Measurements from ENCODE around the gene ESPN. TPM values are rescaled to one million over a fixed set of nuclear protein-coding genes. Genes with fewer than 3 reads are reported as not detected.

The ESPN gene
- polyA plus RNA-seq, 1 donor (not counting 4 experiments of a cell fraction or from before 2014, with no cell fraction given), result 0.47 TPM

- Histone ChIP-seq H3K79me2 (ENCODE audit: control insufficient read depth, insufficient read depth, low read length) (peaks cover 16% of the 10 kb centered on the region), H3K9ac (ENCODE audit: control insufficient read depth, extremely low read depth, insufficient read depth, low read length) (peak overlapping the region; percentile 80), H3K9me3 (ENCODE audit: control insufficient read depth, low read depth, low read length) (no peaks in the 10 kb centered on the region), H3K36me3 (ENCODE audit: control insufficient read depth in 2 of 2, extremely low read depth in 1 of 2, insufficient read depth in 2 of 2, low read length in 2 of 2) (no peaks in the 10 kb centered on the region), H3K4me1 (ENCODE audit: control insufficient read depth, extremely low read depth, insufficient read depth, low read length) (peaks cover 47% of the 10 kb centered on the region), H3K27me3 (ENCODE audit: control insufficient read depth, extremely low read depth, insufficient read depth, low read length) (no peaks in the 10 kb centered on the region), H2AFZ (ENCODE audit: control insufficient read depth, low read length) (peak overlapping the region; percentile 59), H3K4me2 (ENCODE audit: control insufficient read depth, extremely low read depth, insufficient read depth, low read depth, low read length) (peak overlapping the region; percentile 81), H4K20me1 (ENCODE audit: control insufficient read depth, extremely low read depth, insufficient read depth, low read length) (no peaks in the 10 kb centered on the region), H3K4me3 (ENCODE audit: control insufficient read depth in 2 of 3, extremely low read depth in 1 of 3, insufficient read depth in 2 of 3, low read depth in 1 of 3, low read length in 3 of 3) (peak overlapping the region in 1 of 3 experiments; percentile 50), H3K27ac (ENCODE audit: control insufficient read depth, insufficient read depth, low read length) (peak overlapping the region; percentile 96), H3K9me1 (ENCODE audit: control insufficient read depth, extremely low read depth, insufficient read depth, low read length) (no peaks in the 10 kb centered on the region)
- TF ChIP-seq CTCF (optimal IDR thresholded peaks at IDR 0.05 in 1 of 3, IDR thresholded peaks at IDR 0.05 in 1 of 3, conservative IDR thresholded peaks at IDR 0.05 in 1 of 3; ENCODE audit: extremely low read depth in 1 of 3, insufficient read depth in 2 of 3, low read length in 3 of 3), result peak; percentile 78 to 93 (median 86)
- no peak for TF ChIP-seq EZH2 (IDR thresholded peaks at IDR 0.05; ENCODE audit: low read length)
- peak; percentile 99 for DNase-seq (ENCODE audit: low read depth, low spot score)
- peak; percentile 95 for FAIRE-seq
- dilution Hi-C loops (cut with MboI; ENCODE audit: extremely low pct_ligation_motif_present, low sequenced_read_pairs), result no loop called here
Observed at GRCh38 chr1:6414443-6414844, 10.1 kb upstream of the ESPN start.

- dilution Hi-C loops (cut with MboI; ENCODE audit: extremely low pct_ligation_motif_present, low sequenced_read_pairs), result no loop called here
- Histone ChIP-seq H3K9me3 (ENCODE audit: control insufficient read depth, low read depth, low read length) (no peaks in the 10 kb centered on the region), H3K4me2 (ENCODE audit: control insufficient read depth, extremely low read depth, insufficient read depth, low read depth, low read length) (peak overlapping the region; percentile 81), H3K27me3 (ENCODE audit: control insufficient read depth, extremely low read depth, insufficient read depth, low read length) (no peaks in the 10 kb centered on the region), H4K20me1 (ENCODE audit: control insufficient read depth, extremely low read depth, insufficient read depth, low read length) (no peaks in the 10 kb centered on the region), H3K4me1 (ENCODE audit: control insufficient read depth, extremely low read depth, insufficient read depth, low read length) (peaks cover 48% of the 10 kb centered on the region), H3K27ac (ENCODE audit: control insufficient read depth, insufficient read depth, low read length) (peak overlapping the region; percentile 96), H3K79me2 (ENCODE audit: control insufficient read depth, insufficient read depth, low read length) (peaks cover 16% of the 10 kb centered on the region), H3K36me3 (ENCODE audit: control insufficient read depth in 2 of 2, extremely low read depth in 1 of 2, insufficient read depth in 2 of 2, low read length in 2 of 2) (no peaks in the 10 kb centered on the region), H3K9me1 (ENCODE audit: control insufficient read depth, extremely low read depth, insufficient read depth, low read length) (no peaks in the 10 kb centered on the region), H3K4me3 (ENCODE audit: control insufficient read depth in 2 of 3, extremely low read depth in 1 of 3, insufficient read depth in 2 of 3, low read depth in 1 of 3, low read length in 3 of 3) (peak overlapping the region in 1 of 3 experiments; percentile 50), H2AFZ (ENCODE audit: control insufficient read depth, low read length) (no peak overlapping the region), H3K9ac (ENCODE audit: control insufficient read depth, extremely low read depth, insufficient read depth, low read length) (peak overlapping the region; percentile 80)
- peak; percentile 48 for FAIRE-seq
- no peak for DNase-seq (ENCODE audit: low read depth, low spot score)
- TF ChIP-seq CTCF (optimal IDR thresholded peaks at IDR 0.05 in 1 of 3, IDR thresholded peaks at IDR 0.05 in 1 of 3, conservative IDR thresholded peaks at IDR 0.05 in 1 of 3; ENCODE audit: extremely low read depth in 1 of 3, insufficient read depth in 2 of 3, low read length in 3 of 3), result no peak
- TF ChIP-seq EZH2 (IDR thresholded peaks at IDR 0.05; ENCODE audit: low read length), result no peak
Observed at GRCh38 chr1:6414881-6415626, 9.5 kb upstream of the ESPN start.
